Right ventricle myocardium superior (tissue), 1 donor: ENCODE measurements around the gene GBP7. TPM values are rescaled to one million over a fixed set of nuclear protein-coding genes. Genes with fewer than 3 reads are reported as not detected.

Experiments used
- total RNA-seq: library from RNA; stranded (reverse); fragmentation: NEBNext Ultra II Directional; extraction: Animal tissue kit (Norgen Biotek cat#: 25700); gene quantifications from one replicate; pipeline ENCODE4 v1.2.1, GENCODE V29; 2021
- donor health status: DM: no; HTN: yes; CAD: no; lungs with severe emphysema.

The GBP7 gene
- total RNA-seq, 1 donor from 2014 or later = not detected

Other genes starting within 250 kb of the GBP7 start
- 9.1 TPM for gene KYAT3, start 183.4 kb downstream of the GBP7 start, total RNA-seq
- gene RBMXL1, start 183.4 kb downstream of the GBP7 start, total RNA-seq = 9.1 TPM
- 6.6 TPM for gene GBP3, start 153.1 kb downstream of the GBP7 start, total RNA-seq
- 5.7 TPM for gene GBP1, start 110.8 kb downstream of the GBP7 start, total RNA-seq
- gene GBP2, start 49.9 kb downstream of the GBP7 start, total RNA-seq = 11.1 TPM
- gene GBP4, start 22.9 kb upstream of the GBP7 start, total RNA-seq = 7.4 TPM
- gene GBP5, start 96.9 kb upstream of the GBP7 start, total RNA-seq = 1.7 TPM
- 0.13 TPM for gene GBP6, start 188.1 kb upstream of the GBP7 start, total RNA-seq